Neural progenitor cell (in vitro differentiated cells): ENCODE data around the gene KCNT1. TPM values are rescaled to one million over a fixed set of nuclear protein-coding genes. Genes with fewer than 3 reads are reported as not detected.
"Not testable (repeated sequence)": the region's sequence is repeated elsewhere in the genome, so short reads cannot be mapped to it uniquely, and the experiment has no call there.

Source experiments
- DNase-seq: peaks from one replicate; pipeline ENCODE4 v3.0.0-alpha.2; 2016; ENCODE audit warnings: low spot score
- H2AFZ ChIP-seq: fragments of 200-600 bp; sonication (generic); replicated peaks from 2 replicates; pipeline ENCODE4 v1.6.1; 2016; ENCODE audit warnings: antibody characterized with exemption
- H3F3A ChIP-seq: fragments of 200-600 bp; sonication (generic); 2 replicates; pipeline ENCODE4 v1.6.1; 2016; ENCODE audit warnings: antibody characterized with exemption, low read depth
- H3K27ac ChIP-seq: fragments of 200-600 bp; sonication (generic); 2 replicates; pipeline ENCODE4 v1.5.1; 2016; ENCODE audit warnings: mild to moderate bottlenecking
- H3K27me3 ChIP-seq: fragments of 200-600 bp; sonication (generic); 2 replicates; pipeline ENCODE4 v1.6.1; 2016; ENCODE audit warnings: mild to moderate bottlenecking, moderate library complexity
- H3K36me3 ChIP-seq: fragments of 200-600 bp; sonication (generic); 2 replicates; pipeline ENCODE4 v1.5.1; 2016
- H3K4me1 ChIP-seq: fragments of 200-600 bp; sonication (generic); 2 replicates; pipeline ENCODE4 v1.6.1; 2016; ENCODE audit warnings: mixed run types
- H3K4me2 ChIP-seq: fragments of 200-600 bp; sonication (generic); 2 replicates; pipeline ENCODE4 v1.6.1; 2016
- H3K4me3 ChIP-seq: fragments of 200-600 bp; sonication (generic); 2 replicates; pipeline ENCODE4 v1.5.1; 2016
- H3K79me2 ChIP-seq: fragments of 200-600 bp; sonication (generic); 2 replicates; pipeline ENCODE4 v1.6.1; 2016; ENCODE audit warnings: low read depth
- H3K9ac ChIP-seq: fragments of 200-600 bp; sonication (generic); 2 replicates; pipeline ENCODE4 v1.6.1; 2016
- H3K9me3 ChIP-seq: fragments of 200-600 bp; sonication (generic); 2 replicates; pipeline ENCODE4 v1.5.1; 2016; ENCODE audit warnings: low read depth
- H4K20me1 ChIP-seq: fragments of 200-600 bp; sonication (generic); 2 replicates; pipeline ENCODE4 v1.6.1; 2016; ENCODE audit warnings: low read depth
- H3K27ac Mint-ChIP-seq: 3 replicates; pipeline ENCODE4 v1.8.0; 2021; ENCODE audit warnings: mixed read lengths
- H3K27me3 Mint-ChIP-seq: 2 replicates; pipeline ENCODE4 v1.8.0; 2022; ENCODE audit warnings: low read depth, mild to moderate bottlenecking, inconsistent platforms, moderate library complexity, mixed read lengths; ENCODE audit not compliant: insufficient read depth
- H3K36me3 Mint-ChIP-seq: 3 replicates; pipeline ENCODE4 v1.8.0; 2021; ENCODE audit warnings: mixed read lengths
- H3K4me1 Mint-ChIP-seq: 3 replicates; pipeline ENCODE4 v1.8.0; 2021; ENCODE audit warnings: mixed read lengths
- H3K4me3 Mint-ChIP-seq: 3 replicates; pipeline ENCODE4 v1.8.0; 2021; ENCODE audit warnings: mild to moderate bottlenecking, moderate library complexity, mixed read lengths
- H3K9me3 Mint-ChIP-seq: 3 replicates; pipeline ENCODE4 v1.8.0; 2020; ENCODE audit warnings: mixed read lengths
- EZH2 ChIP-seq: fragments of 200-600 bp; sonication (generic); IDR thresholded peaks from 2 replicates; pipeline ENCODE4 v1.6.1; 2017; ENCODE audit warnings: antibody characterized with exemption, mild to moderate bottlenecking, moderate library complexity
- EZH2phosphoT487 ChIP-seq: fragments of 200-600 bp; sonication (generic); IDR thresholded peaks from 2 replicates; pipeline ENCODE4 v1.6.1; 2017; ENCODE audit warnings: antibody characterized with exemption
- total RNA-seq: library from RNA; depleted of rRNA; stranded (reverse); fragments of >200 nt; gene quantifications from 2 replicates; pipeline ENCODE4 v1.2.3, GENCODE V29; 2015; ENCODE audit warnings: low replicate concordance
- TF ChIP-seq, protein P1 (sequence below): fragments of 200-600 bp; sonication (generic); IDR thresholded peaks from 2 replicates; pipeline ENCODE4 v1.5.1; 2017; ENCODE audit warnings: antibody characterized with exemption, mild to moderate bottlenecking

KCNT1 gene
- total RNA-seq, 1 donor from 2014 or later = not detected

GRCh38 chr9:135670721-135671590 lies 31.0 kb upstream of the KCNT1 start:
- Histone ChIP-seq H3K79me2 (no peaks in the 10 kb centered on the region), H3K4me2 (no peak overlapping the region), H3K9ac (no peak overlapping the region), H3K27ac (no peak overlapping the region), H3K36me3 (no peaks in the 10 kb centered on the region), H3K27me3 (no peaks in the 10 kb centered on the region), H2AFZ (peak overlapping the region; percentile 72), H3F3A (no peaks in the 10 kb centered on the region), H3K4me3 (no peak overlapping the region), H3K9me3 (no peaks in the 10 kb centered on the region), H4K20me1 (no peaks in the 10 kb centered on the region), H3K4me1 (no peaks in the 10 kb centered on the region)
- H3K4me1 Mint-ChIP-seq = peaks cover 5% of the 10 kb centered on the region
- TF ChIP-seq EZH2 (no peak), EZH2phosphoT487 (no peak)
- TF ChIP-seq, protein P1, sequence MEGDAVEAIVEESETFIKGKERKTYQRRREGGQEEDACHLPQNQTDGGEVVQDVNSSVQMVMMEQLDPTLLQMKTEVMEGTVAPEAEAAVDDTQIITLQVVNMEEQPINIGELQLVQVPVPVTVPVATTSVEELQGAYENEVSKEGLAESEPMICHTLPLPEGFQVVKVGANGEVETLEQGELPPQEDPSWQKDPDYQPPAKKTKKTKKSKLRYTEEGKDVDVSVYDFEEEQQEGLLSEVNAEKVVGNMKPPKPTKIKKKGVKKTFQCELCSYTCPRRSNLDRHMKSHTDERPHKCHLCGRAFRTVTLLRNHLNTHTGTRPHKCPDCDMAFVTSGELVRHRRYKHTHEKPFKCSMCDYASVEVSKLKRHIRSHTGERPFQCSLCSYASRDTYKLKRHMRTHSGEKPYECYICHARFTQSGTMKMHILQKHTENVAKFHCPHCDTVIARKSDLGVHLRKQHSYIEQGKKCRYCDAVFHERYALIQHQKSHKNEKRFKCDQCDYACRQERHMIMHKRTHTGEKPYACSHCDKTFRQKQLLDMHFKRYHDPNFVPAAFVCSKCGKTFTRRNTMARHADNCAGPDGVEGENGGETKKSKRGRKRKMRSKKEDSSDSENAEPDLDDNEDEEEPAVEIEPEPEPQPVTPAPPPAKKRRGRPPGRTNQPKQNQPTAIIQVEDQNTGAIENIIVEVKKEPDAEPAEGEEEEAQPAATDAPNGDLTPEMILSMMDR = no peak
- peaks cover 4% of the 10 kb centered on the region for H3K27me3 Mint-ChIP-seq
- no peak for DNase-seq
- H3K9me3 Mint-ChIP-seq = peaks cover 12% of the 10 kb centered on the region
- H3K4me3 Mint-ChIP-seq = no peak overlapping the region
- no peaks in the 10 kb centered on the region for H3K36me3 Mint-ChIP-seq
- H3K27ac Mint-ChIP-seq = no peak overlapping the region

DNA sequence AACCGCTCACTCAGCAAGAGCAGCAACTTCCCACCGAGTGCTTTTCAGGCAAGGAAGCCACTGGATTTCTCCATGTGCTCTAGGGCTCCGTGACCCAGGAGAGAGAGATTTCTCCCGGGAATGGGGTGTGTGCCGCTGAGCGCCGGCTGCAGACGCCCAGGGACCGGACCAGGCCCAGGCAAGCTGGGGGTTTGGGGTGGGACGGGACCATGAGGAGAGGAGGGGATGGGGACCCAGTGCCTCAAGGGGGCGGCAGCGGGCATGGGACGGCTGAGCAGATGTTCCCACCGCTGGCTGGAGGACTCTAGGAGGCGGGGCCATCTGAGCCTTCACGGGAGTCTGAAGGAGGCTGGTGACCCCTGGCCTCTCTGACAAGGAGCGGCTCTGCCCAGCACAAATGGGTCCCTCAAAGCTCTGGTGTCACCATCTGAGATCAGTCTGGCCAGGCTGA lies 30.4 kb upstream of the KCNT1 start:
- Histone ChIP-seq H3K9ac (no peak overlapping the region), H3K27ac (no peak overlapping the region), H3K4me3 (no peak overlapping the region), H3F3A (no peaks in the 10 kb centered on the region), H4K20me1 (no peaks in the 10 kb centered on the region), H3K36me3 (no peaks in the 10 kb centered on the region), H3K4me1 (no peaks in the 10 kb centered on the region), H3K4me2 (no peak overlapping the region), H3K9me3 (no peaks in the 10 kb centered on the region), H3K27me3 (no peaks in the 10 kb centered on the region), H2AFZ (peak overlapping the region; percentile 72), H3K79me2 (no peaks in the 10 kb centered on the region)
- Mint-ChIP-seq H3K36me3 (no peaks in the 10 kb centered on the region), H3K4me1 (peaks cover 2% of the 10 kb centered on the region), H3K27ac (no peak overlapping the region), H3K4me3 (no peak overlapping the region), H3K9me3 (peaks cover 12% of the 10 kb centered on the region), H3K27me3 (peaks cover 4% of the 10 kb centered on the region)
- DNase-seq = peak; percentile 66
- no peak for TF ChIP-seq EZH2phosphoT487
- TF ChIP-seq, protein P1 = peak; percentile 43

DNA sequence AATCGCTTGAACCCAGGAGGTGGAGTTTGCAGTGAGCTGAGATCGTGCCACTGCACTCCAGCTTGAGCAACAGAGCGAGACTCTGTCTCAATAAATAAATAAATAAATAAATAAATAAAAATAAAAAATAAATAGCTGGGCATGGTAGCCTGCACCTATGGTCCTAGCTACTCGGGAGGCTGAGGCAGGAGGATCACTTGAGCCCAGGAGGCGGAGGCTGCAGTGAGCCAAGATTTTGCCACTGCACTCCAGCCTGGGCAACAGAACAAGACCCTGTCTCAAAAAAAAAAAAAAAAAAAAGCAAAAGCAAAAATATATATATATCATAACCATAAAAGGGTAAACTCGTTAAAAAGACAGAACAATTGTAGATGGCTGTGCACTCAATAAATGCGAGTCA lies 29.2 kb upstream of the KCNT1 start:
- not testable (repeated sequence) for H3K4me3 ChIP-seq, H4K20me1 ChIP-seq, H3K4me1 Mint-ChIP-seq, H3K9me3 ChIP-seq, H3K27ac ChIP-seq, DNase-seq, H3K9ac ChIP-seq, H3K4me3 Mint-ChIP-seq, H3K4me2 ChIP-seq, H3K27ac Mint-ChIP-seq, H2AFZ ChIP-seq, H3K27me3 Mint-ChIP-seq, H3K36me3 Mint-ChIP-seq, H3K36me3 ChIP-seq, H3F3A ChIP-seq, H3K4me1 ChIP-seq, H3K27me3 ChIP-seq, H3K79me2 ChIP-seq
- H3K9me3 Mint-ChIP-seq = peaks cover 12% of the 10 kb centered on the region

DNA sequence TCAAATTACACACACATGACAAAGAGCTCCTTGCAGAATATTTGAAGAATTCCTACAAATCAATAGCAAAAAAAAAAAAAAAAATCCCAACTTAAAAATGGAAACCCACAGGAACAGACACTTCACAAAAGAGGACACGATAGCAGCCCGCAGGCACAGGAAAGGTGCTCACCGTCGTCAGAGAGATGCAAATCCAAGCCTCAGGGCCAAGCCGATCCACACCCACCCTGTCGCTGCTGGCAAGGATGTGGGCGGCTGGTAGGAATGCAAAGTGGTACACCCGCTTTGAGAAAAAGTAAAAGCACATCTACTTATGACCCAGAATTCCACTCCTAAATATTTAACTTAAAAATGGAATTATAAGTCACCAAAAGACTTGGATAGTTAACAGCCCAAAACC lies 28.0 kb upstream of the KCNT1 start:
- H3K27ac Mint-ChIP-seq = no peak overlapping the region
- DNase-seq = no peak
- Histone ChIP-seq H3K4me1 (no peaks in the 10 kb centered on the region), H4K20me1 (no peaks in the 10 kb centered on the region), H3K36me3 (no peaks in the 10 kb centered on the region), H3K27ac (no peak overlapping the region), H3K27me3 (no peaks in the 10 kb centered on the region), H3K9me3 (no peaks in the 10 kb centered on the region), H2AFZ (no peak overlapping the region), H3F3A (no peaks in the 10 kb centered on the region), H3K4me2 (no peak overlapping the region), H3K4me3 (no peak overlapping the region), H3K9ac (no peak overlapping the region), H3K79me2 (no peaks in the 10 kb centered on the region)
- no peaks in the 10 kb centered on the region for H3K36me3 Mint-ChIP-seq
- TF ChIP-seq EZH2phosphoT487 (no peak), EZH2 (no peak)
- TF ChIP-seq, protein P1 = no peak
- peaks cover 2% of the 10 kb centered on the region for H3K4me1 Mint-ChIP-seq
- peaks cover 4% of the 10 kb centered on the region for H3K27me3 Mint-ChIP-seq
- H3K9me3 Mint-ChIP-seq = peaks cover 5% of the 10 kb centered on the region
- H3K4me3 Mint-ChIP-seq = no peak overlapping the region
